NCI-H2227 (cell line): ENCODE measurements around the gene ATP11A.
"Not testable (repeated sequence)": the region's sequence is repeated elsewhere in the genome, so short reads cannot be mapped to it uniquely, and the experiment has no call there.

ENCODE experiments used
- DNase-seq: peaks from one replicate; lab custom pipeline; 2025; ENCODE audit not compliant: unreplicated experiment; lab: John Stamatoyannopoulos, UW

The ATP11A gene

DNA sequence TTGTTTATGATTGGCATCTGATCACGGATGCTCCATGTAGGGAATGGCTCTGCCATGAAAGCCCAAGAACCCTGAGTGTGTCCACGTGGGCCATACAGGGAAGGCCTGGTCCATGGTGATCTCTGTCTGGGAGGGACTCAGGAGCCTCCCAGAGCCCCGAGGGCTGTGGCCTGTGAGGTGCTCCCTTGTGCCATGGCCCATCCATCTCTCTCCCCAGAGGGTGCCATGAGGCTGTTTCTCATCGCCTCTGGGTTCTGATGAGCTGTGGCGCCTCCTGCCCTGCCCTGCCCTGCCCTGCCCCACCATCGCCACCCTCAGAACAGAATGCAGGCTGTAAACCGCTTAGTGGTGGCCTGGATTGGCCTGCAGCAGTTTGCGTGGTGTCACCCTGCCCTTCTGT lies 83.1 kb downstream of the ATP11A start:
- no peak for DNase-seq

- DNase-seq, result no peak
Measured at GRCh38 chr13:112773601-112774447, 84.0 kb downstream of the ATP11A start.

DNA sequence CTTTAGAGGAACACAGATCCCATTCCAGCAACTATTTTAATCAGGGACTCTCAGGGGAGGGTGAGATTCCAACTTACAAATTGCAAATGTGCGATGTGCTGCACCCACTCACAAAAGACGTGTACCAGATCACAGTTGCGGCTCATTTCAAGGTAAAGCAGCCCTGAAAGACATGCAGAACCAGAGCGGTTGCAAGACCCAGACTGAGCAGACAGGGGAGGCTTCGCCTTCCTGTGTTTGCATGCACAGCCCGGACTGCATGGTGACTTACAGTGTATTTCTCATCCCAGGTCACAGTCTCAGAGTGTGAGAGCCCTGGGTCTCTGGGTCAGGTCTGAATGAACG lies 84.6 kb downstream of the ATP11A start:
- no peak for DNase-seq

- no peak for DNase-seq
Measured at GRCh38 chr13:112774829-112775565, 85.2 kb downstream of the ATP11A start.

DNA sequence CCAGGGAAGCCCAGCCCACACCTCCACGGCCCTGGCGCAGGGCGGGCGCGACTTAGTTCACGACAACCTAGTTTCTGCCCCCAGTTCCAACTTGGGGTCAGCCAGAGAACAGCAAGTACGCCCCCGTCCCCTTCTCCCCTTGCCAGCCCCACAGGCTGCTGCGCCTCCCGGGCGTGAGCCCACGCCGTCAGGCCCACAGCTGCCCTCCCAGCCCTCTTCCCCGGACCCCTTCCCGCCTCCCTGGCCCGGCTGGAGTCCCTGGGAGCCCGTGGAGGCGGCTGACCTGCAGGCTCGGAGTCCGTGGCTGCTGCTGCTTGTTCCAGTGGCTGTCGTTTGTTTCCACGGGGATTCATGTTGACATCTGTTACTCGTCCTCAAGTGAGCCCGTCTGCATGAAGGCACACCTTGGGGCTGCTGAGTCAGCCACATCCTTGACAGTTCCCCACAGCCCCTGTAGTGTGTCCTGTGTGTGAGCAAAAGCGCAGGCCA lies 86.0 kb downstream of the ATP11A start:
- no peak for DNase-seq

DNA sequence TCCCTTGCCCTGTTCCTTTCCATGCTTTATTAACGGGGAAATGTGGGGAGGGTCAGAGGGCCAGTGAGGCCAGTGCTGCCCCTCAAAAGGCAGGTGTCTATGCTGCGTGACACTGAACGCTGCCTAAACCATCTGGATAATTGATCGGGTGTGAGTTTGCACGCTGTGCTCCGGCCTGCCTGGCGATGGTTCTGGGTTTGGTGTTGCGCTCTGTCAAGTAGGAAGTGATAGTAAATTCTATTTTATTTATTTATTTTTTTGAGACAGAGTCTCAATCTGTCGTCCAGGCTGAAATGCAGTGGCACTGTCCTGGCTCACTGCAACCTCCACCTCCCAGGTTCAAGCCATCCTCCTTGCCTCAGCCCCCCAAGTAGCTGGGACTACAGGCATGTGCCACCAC lies 86.5 kb downstream of the ATP11A start:
- no peak for DNase-seq

DNA sequence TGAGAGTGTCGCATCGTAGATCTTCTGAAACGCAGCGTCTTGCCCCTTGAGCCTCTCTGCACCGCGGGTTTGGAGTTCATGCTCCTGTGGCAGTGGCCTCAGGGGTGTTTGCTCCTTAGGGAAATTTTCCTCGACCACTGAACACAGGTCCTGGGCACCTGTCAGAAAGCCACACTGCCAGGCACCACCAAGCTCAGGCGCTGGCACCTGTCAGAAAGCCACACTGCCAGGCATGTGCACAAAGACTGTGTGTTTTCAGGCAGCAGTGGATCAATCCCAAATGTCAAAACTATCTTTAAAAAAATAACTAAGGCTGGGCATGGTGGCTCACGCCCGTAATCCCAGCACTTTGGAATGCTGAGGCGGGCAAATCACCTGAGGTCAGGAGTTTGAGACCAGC lies 87.1 kb downstream of the ATP11A start:
- DNase-seq, result no peak

- no peak for DNase-seq
Measured at GRCh38 chr13:112777637-112778406, 88.0 kb downstream of the ATP11A start.

- DNase-seq, result no peak
Measured at GRCh38 chr13:112779856-112780604, 90.2 kb downstream of the ATP11A start.

DNA sequence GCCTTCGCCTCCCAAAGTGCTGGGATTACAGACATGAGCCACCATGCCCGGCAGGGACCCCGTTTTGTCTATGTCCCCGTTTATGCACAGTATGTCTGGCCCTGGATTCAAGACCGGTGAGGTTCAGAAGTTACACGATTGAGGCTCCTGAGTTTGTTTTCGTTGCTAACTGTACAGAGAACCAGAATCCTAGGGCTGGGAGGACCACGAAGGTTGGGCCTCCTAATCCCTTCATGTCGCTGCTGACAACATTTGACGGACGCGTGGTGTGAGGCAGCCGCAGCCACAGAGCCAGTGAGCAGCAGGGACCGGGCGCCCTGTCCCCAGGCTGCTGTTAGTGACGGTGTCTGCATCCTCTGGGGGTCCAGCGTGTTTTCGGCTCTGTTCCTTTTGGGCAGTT lies 91.4 kb downstream of the ATP11A start:
- no peak for DNase-seq

DNA sequence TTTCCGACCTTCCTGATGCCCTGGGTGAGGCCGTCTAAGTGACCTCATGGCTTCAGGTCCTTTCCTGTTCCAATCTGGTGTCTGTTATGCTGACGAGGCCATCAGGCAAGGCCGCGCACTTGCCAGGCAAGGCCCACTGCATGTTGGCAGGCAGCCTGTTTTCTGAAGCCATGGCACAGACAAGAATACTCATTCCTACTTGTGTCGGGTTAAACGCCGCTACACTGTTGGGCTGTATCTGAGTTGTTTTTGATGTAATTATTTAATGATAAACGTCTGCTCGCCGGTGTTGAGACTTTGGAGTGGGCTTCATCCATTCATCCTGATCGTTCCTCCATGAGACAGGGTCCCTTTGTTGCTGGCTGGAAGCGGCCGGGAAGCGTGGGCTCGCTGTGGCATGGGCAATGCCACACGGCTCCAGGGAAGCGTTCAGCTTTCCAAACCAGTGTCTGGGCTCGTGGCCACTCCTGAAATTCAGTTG lies 92.1 kb downstream of the ATP11A start:
- no peak for DNase-seq

DNA sequence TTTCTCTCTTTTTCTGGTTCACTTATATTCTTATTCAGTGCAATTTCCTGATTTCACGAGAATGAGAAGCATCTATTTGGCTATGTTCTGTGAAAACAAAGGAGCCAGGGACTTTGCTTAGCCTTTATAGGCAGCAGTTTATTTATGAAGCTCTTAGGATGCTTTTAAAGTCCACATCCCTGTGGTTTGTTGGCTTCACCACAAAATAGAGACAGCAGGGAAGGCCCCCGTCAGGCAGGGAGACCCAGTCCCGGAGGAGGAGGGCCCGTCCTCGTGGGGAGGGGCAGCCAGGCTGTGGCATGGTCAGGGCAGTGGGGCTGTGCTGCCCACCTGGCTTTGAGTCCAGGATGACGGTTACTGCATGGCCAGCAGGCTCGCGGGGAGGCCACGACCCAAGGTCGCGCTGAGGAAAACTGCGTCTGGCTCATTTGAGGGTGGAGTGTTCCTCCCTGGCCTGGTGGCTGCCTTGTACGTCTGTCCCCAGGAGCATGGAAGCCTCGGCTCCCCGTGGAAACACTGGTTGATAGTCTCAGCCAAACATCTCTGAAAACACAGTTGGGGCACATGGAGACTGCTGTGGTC lies 92.7 kb downstream of the ATP11A start:
- DNase-seq, result no peak

DNA sequence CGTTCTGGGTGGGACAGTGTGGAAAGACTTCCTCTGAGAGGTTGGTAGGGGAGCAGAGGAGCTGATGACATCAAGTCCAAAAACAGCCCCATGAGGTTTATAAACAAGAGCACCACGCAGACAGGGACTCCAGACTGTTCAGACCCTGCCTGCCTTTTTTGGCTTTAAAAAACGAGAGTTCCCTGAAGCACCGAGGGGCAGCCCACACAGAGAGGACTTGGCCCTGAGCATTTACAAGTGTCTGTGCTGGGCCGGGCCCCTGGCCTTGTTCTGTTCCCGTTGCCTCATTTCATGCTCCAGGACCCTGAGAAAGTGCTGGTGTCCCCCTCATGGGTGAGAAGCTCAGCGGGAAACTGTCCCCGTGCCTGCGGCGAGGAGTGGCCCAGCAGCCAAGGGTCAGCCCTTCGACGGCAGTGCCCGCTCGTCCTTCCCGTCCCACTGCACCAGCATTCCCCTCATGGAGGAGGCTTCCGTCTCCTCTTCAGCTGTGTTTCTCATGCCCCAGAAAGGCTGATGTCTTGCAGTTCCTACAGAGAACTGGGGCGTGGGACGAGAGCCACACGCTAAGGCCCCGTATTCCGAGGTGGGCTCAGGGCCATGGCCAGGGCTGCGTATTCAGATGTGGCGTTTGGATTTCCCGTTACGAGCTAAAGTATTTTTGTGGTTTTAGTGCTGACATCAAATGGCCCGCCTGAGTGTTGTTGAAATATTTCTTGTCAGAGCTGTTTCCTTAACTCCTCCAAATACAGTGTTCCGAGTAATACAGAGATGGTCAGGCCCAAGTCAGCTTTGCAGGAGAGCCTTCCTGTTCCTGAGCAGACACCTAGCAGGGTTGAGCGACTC lies 93.5 kb downstream of the ATP11A start:
- DNase-seq, result no peak

GRCh38 chr13:112783978-112784371 lies 94.1 kb downstream of the ATP11A start:
- peak; percentile 1 for DNase-seq

- no peak for DNase-seq
Measured at GRCh38 chr13:112784811-112785482, 95.1 kb downstream of the ATP11A start.

DNA sequence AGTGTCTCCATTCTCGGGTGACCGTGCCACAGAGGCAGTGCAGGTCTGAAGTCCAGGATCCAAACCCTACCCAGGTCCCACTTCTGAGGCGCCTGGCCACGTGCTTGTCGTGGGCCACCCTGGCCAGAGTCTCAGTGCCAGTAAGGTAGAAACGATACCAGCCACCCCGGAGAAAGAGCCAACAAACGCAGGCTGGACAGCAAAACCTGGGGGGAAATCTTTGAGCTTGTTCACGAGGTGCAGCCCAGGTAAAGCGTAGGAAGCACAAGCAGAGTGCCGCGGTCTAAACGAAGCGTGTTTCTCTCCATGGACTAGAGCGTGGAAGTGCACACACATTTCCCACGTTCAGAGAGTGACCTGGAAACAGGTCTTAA lies 95.6 kb downstream of the ATP11A start:
- DNase-seq, result no peak

- not testable (repeated sequence) for DNase-seq
Measured at GRCh38 chr13:112786810-112787209, 97.0 kb downstream of the ATP11A start.

- DNase-seq, result no peak
Measured at GRCh38 chr13:112790735-112791641, 101.2 kb downstream of the ATP11A start.
